ENCODE measurements around the gene SGPP2. TPM values are rescaled to one million over a fixed set of nuclear protein-coding genes. Genes with fewer than 3 reads are reported as not detected.

SGPP2 gene
- total and polyA plus RNA-seq, 2 donors (not counting 3 experiments of a cell fraction or from before 2014, with no cell fraction given): not detected

DNA sequence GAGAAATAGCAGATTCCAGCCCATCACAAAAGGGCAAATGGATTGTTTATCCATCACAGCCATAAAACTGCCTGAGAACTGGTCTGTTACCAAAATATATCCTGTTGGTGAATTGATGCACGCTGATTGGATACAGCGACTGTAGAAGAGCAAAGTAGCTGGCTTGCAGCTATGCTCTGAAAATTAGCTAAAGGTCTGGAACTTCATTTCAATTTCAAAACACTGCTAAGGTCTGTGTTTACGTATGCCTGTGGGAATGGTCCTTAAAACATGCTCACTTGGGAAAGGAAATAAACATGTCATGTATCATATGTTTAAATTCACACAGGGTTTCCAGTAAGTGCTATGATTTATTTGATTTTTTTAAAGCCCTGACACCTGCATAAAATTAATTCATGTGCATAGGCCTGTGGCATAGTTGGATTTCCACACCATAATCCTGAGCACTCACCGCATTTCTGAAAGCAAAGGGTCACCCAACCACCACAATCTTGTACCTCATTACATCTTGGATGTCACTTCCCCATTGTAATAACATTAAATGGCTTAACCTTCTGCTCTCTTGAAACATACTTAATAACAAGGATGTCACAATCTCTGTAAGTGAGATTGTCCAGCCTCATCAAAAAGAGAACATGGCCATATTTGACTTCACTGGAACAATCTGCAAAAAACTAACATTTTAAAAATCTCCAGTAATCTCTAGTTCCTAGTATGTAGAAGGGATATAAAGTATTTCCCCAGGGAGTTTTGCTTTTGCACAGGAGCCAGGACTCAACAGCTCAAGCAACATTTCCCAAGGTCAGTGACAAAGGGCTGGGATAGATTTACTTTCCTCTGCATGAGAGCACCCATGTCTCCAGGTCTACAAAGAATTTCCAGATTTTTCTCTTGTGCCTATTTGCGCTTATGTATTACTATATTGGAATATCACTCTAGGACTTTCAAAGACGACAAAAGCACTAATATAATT lies 121.8 kb downstream of the SGPP2 start:
- Histone ChIP-seq H3K27ac (ENCODE audit: insufficient read depth, low read depth, low read length) (no peak overlapping the region), H3K9me3 (replicated peaks; ENCODE audit: control insufficient read depth, insufficient read depth, low read length) (no peaks in the 10 kb centered on the region), H3K36me3 (ENCODE audit: control insufficient read depth in 2 of 2, extremely low read depth in 1 of 2, insufficient read depth in 2 of 2, low read length in 2 of 2) (no peaks in the 10 kb centered on the region), H2AFZ (ENCODE audit: low read depth, low read length) (no peak overlapping the region), H3K4me2 (ENCODE audit: insufficient read depth, low read length) (no peak overlapping the region), H3K9ac (replicated peaks; ENCODE audit: extremely low read depth, insufficient read depth, low read length) (no peak overlapping the region), H3K9me1 (replicated peaks; ENCODE audit: control insufficient read depth, extremely low read depth, insufficient read depth, low read length) (no peaks in the 10 kb centered on the region), H3K4me1 (ENCODE audit: control insufficient read depth, extremely low read depth, insufficient read depth, low read length) (no peaks in the 10 kb centered on the region), H3K4me3 (replicated peaks in 1 of 3; ENCODE audit: insufficient read depth in 1 of 3, low read depth in 1 of 3, low read length in 3 of 3) (no peak overlapping the region), H3K79me2 (ENCODE audit: control insufficient read depth, insufficient read depth, low read length) (no peaks in the 10 kb centered on the region), H4K20me1 (replicated peaks; ENCODE audit: control insufficient read depth, extremely low read depth, insufficient read depth, low read length) (no peaks in the 10 kb centered on the region), H3K27me3 (ENCODE audit: control insufficient read depth in 2 of 2, insufficient read depth in 2 of 2, low read length in 2 of 2) (peaks cover 9 to 21% of the 10 kb centered on the region in 2 experiments)
- no peak for DNase-seq (ENCODE audit: low read depth, low spot score)
- ChIA-PET POLR2A (no interaction called here), CTCF (interaction anchor here (1.1 to 1.5 kb wide), 3 partner anchors 10 to 16 kb away, joined by 3 to 7 read pairs (median 3); no protein-coding TSS in a partner anchor)
- intact Hi-C loops (cut with micrococcal nuclease) (no loop called here), dilution Hi-C loops (cut with MboI; ENCODE audit: extremely low pct_ligation_motif_present, low sequenced_read_pairs) (no loop called here)
- TF ChIP-seq GATA2 (IDR thresholded peaks at IDR 0.05; ENCODE audit: insufficient read depth, insufficient read length, low read depth, low read length) (no peak), POLR2AphosphoS5 (IDR thresholded peaks at IDR 0.05; ENCODE audit: insufficient read depth, low read depth, low read length) (no peak), JUN (IDR thresholded peaks at IDR 0.05; ENCODE audit: borderline replicate concordance, insufficient read depth, insufficient read length, low read depth) (no peak), MYC (IDR thresholded peaks at IDR 0.05; ENCODE audit: low read depth, low read length) (no peak), EZH2 (IDR thresholded peaks at IDR 0.05; ENCODE audit: borderline replicate concordance, low read depth, low read length, severe bottlenecking) (no peak), FOS (IDR thresholded peaks at IDR 0.05; ENCODE audit: borderline replicate concordance, insufficient read depth, low read length) (no peak), POLR2A (IDR thresholded peaks at IDR 0.05; ENCODE audit: low read depth, low read length) (no peak)
- TF ChIP-seq, protein P1, sequence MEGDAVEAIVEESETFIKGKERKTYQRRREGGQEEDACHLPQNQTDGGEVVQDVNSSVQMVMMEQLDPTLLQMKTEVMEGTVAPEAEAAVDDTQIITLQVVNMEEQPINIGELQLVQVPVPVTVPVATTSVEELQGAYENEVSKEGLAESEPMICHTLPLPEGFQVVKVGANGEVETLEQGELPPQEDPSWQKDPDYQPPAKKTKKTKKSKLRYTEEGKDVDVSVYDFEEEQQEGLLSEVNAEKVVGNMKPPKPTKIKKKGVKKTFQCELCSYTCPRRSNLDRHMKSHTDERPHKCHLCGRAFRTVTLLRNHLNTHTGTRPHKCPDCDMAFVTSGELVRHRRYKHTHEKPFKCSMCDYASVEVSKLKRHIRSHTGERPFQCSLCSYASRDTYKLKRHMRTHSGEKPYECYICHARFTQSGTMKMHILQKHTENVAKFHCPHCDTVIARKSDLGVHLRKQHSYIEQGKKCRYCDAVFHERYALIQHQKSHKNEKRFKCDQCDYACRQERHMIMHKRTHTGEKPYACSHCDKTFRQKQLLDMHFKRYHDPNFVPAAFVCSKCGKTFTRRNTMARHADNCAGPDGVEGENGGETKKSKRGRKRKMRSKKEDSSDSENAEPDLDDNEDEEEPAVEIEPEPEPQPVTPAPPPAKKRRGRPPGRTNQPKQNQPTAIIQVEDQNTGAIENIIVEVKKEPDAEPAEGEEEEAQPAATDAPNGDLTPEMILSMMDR (IDR thresholded peaks at IDR 0.05; ENCODE audit: extremely low read depth in 1 of 2, insufficient read depth in 1 of 2, low read depth in 1 of 2, low read length in 2 of 2): no peak
- TF ChIP-seq, protein P2, sequence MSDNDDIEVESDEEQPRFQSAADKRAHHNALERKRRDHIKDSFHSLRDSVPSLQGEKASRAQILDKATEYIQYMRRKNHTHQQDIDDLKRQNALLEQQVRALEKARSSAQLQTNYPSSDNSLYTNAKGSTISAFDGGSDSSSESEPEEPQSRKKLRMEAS (IDR thresholded peaks at IDR 0.05; ENCODE audit: insufficient read depth, insufficient read length): no peak
- no peak for FAIRE-seq
- no TSS peak for BruUV-seq (replicated peaks)
